ENCODE measurements around the gene DSC1.

- TF ChIP-seq CTCF (IDR thresholded peaks at IDR 0.05; ENCODE audit: low read depth, low read length, poor library complexity, severe bottlenecking) = no peak
- no peak for TF ChIP-seq EZH2phosphoT487 (IDR thresholded peaks at IDR 0.05; ENCODE audit: borderline replicate concordance, low read length)
These were observed 33.1 kb downstream of the DSC1 start for GRCh38 chr18:31129398-31130115.

Data from DOHH2 (cell line).